Measurements from ENCODE around the gene GNL3. TPM values are rescaled to one million over a fixed set of nuclear protein-coding genes. Genes with fewer than 3 reads are reported as not detected.
"Not testable (repeated sequence)": the region's sequence is repeated elsewhere in the genome, so short reads cannot be mapped to it uniquely, and the experiment has no call there.

Gene GNL3
- 10 to 100 TPM; 39.2 to 63.8 (median 58.2) TPM for polyA plus RNA-seq (ENCODE audit: low read depth in 6 of 6)

GRCh38 chr3:52685709-52686691 is at the start of gene GNL3, which contains the start of gene PBRM1:
GNL3 (plus strand) TSS chr3:52686032; CDS start chr3:52686093, 61 bp downstream.
PBRM1 (minus strand) TSS chr3:52685913.
- peaks cover 9 to 21% of the 10 kb centered on the region in 2 donors for H3K36me3 Mint-ChIP-seq
- H3K9me3 Mint-ChIP-seq: no peaks in the 10 kb centered on the region
- H3K27ac Mint-ChIP-seq: peak within 1 kb of the TSS; percentile 98 to 100 (median 99)
- peak within 1 kb of the TSS; percentile 94 to 99 (median 98) for H3K4me3 Mint-ChIP-seq
- H3K4me1 Mint-ChIP-seq: peaks cover 15 to 52% (median 17%) of the 10 kb centered on the region in 3 donors
- no peaks in the 10 kb centered on the region for H3K27me3 Mint-ChIP-seq
- DNase-seq: peak; percentile 94
- peak; percentile 76 for ATAC-seq (ENCODE audit: low read depth in 2 of 2)

GRCh38 chr3:52636673-52637072 is 49.2 kb upstream of the GNL3 start:
- no peak overlapping the region for H3K27ac Mint-ChIP-seq
- ATAC-seq (ENCODE audit: low read depth in 2 of 2) (no peak), DNase-seq (no peak)
- H3K9me3 Mint-ChIP-seq: no peaks in the 10 kb centered on the region
- H3K27me3 Mint-ChIP-seq: no peaks in the 10 kb centered on the region
- peaks cover 4 to 21% of the 10 kb centered on the region in 2 donors for H3K36me3 Mint-ChIP-seq
- H3K4me1 Mint-ChIP-seq: no peaks in the 10 kb centered on the region
- H3K4me3 Mint-ChIP-seq: no peak overlapping the region

- peaks cover 23 to 33% of the 10 kb centered on the region in 2 donors for H3K36me3 Mint-ChIP-seq
- no peak for DNase-seq
- no peaks in the 10 kb centered on the region for H3K9me3 Mint-ChIP-seq
- H3K4me3 Mint-ChIP-seq: no peak overlapping the region
- no peaks in the 10 kb centered on the region for H3K27me3 Mint-ChIP-seq
- H3K27ac Mint-ChIP-seq: peak overlapping the region in 2 of 6 donors; percentile 14 to 87
- no peak for ATAC-seq (ENCODE audit: low read depth in 2 of 2)
- H3K4me1 Mint-ChIP-seq: peaks cover 0 to 2% (median 0%) of the 10 kb centered on the region in 3 donors
These were observed 40.3 kb upstream of the GNL3 start for GRCh38 chr3:52645549-52645948.

- H3K27ac Mint-ChIP-seq: peak overlapping the region in 2 of 6 donors; percentile 8 to 41
- H3K4me1 Mint-ChIP-seq: peaks cover 0 to 2% (median 0%) of the 10 kb centered on the region in 3 donors
- H3K4me3 Mint-ChIP-seq: no peak overlapping the region
- H3K27me3 Mint-ChIP-seq: no peaks in the 10 kb centered on the region
- ATAC-seq (ENCODE audit: low read depth in 2 of 2) (no peak), DNase-seq (no peak)
- no peaks in the 10 kb centered on the region for H3K9me3 Mint-ChIP-seq
- H3K36me3 Mint-ChIP-seq: peaks cover 27 to 43% of the 10 kb centered on the region in 2 donors
These were observed 36.2 kb upstream of the GNL3 start for GRCh38 chr3:52649461-52650210.

- no peak overlapping the region for H3K4me3 Mint-ChIP-seq
- DNase-seq (no peak), ATAC-seq (ENCODE audit: low read depth in 2 of 2) (no peak)
- peaks cover 32 to 37% of the 10 kb centered on the region in 2 donors for H3K36me3 Mint-ChIP-seq
- no peaks in the 10 kb centered on the region for H3K27me3 Mint-ChIP-seq
- peak overlapping the region in 1 of 6 donors; percentile 48 for H3K27ac Mint-ChIP-seq
- peaks cover 0 to 2% (median 0%) of the 10 kb centered on the region in 3 donors for H3K4me1 Mint-ChIP-seq
- H3K9me3 Mint-ChIP-seq: no peaks in the 10 kb centered on the region
These were observed 35.4 kb upstream of the GNL3 start for GRCh38 chr3:52650439-52650838.

GRCh38 chr3:52651592-52651991 is 34.2 kb upstream of the GNL3 start:
- H3K36me3 Mint-ChIP-seq: peaks cover 36 to 43% of the 10 kb centered on the region in 2 donors
- ATAC-seq (ENCODE audit: low read depth in 2 of 2): no peak
- H3K4me3 Mint-ChIP-seq: no peak overlapping the region
- no peaks in the 10 kb centered on the region for H3K27me3 Mint-ChIP-seq
- no peak overlapping the region for H3K27ac Mint-ChIP-seq
- no peak for DNase-seq
- no peaks in the 10 kb centered on the region for H3K9me3 Mint-ChIP-seq
- H3K4me1 Mint-ChIP-seq: peaks cover 0 to 2% (median 0%) of the 10 kb centered on the region in 3 donors

GRCh38 chr3:52655895-52656294 is 29.9 kb upstream of the GNL3 start:
- H3K27ac Mint-ChIP-seq: no peak overlapping the region

GRCh38 chr3:52660046-52660445 is 25.8 kb upstream of the GNL3 start:
- Mint-ChIP-seq H3K27ac (no peak overlapping the region), H3K4me3 (no peak overlapping the region), H3K4me1 (peaks cover 0 to 3% (median 0%) of the 10 kb centered on the region in 3 donors), H3K9me3 (no peaks in the 10 kb centered on the region), H3K27me3 (no peaks in the 10 kb centered on the region), H3K36me3 (peaks cover 21 to 29% of the 10 kb centered on the region in 2 donors)
- ATAC-seq (ENCODE audit: low read depth in 2 of 2) (no peak), DNase-seq (no peak)

More at GRCh38 chr3:52655895-52656294, 29.9 kb upstream of the GNL3 start:
- Mint-ChIP-seq H3K9me3 (no peaks in the 10 kb centered on the region), H3K27me3 (no peaks in the 10 kb centered on the region), H3K4me1 (no peaks in the 10 kb centered on the region), H3K36me3 (peaks cover 19 to 25% of the 10 kb centered on the region in 2 donors), H3K4me3 (no peak overlapping the region)
- DNase-seq: no peak
- ATAC-seq (ENCODE audit: low read depth in 2 of 2): no peak

- Mint-ChIP-seq H3K4me3 (no peak overlapping the region), H3K36me3 (peaks cover 13 to 14% of the 10 kb centered on the region in 2 donors), H3K27me3 (no peaks in the 10 kb centered on the region), H3K4me1 (peaks cover 0 to 3% (median 0%) of the 10 kb centered on the region in 3 donors), H3K27ac (peak overlapping the region in 2 of 6 donors; percentile 26 to 78), H3K9me3 (no peaks in the 10 kb centered on the region)
- DNase-seq: no peak
- no peak for ATAC-seq (ENCODE audit: low read depth in 2 of 2)
These were observed 22.7 kb upstream of the GNL3 start for GRCh38 chr3:52663098-52663497.

GRCh38 chr3:52670621-52671521 is 15.0 kb upstream of the GNL3 start:
- Mint-ChIP-seq H3K4me1 (peaks cover 9 to 11% (median 11%) of the 10 kb centered on the region in 3 donors), H3K36me3 (peaks cover 0 to 15% of the 10 kb centered on the region in 2 donors), H3K9me3 (no peaks in the 10 kb centered on the region), H3K27ac (peak overlapping the region in 3 of 6 donors; percentile 44 to 76 (median 60)), H3K27me3 (no peaks in the 10 kb centered on the region), H3K4me3 (no peak overlapping the region)
- ATAC-seq (ENCODE audit: low read depth in 2 of 2) (no peak), DNase-seq (no peak)

- Mint-ChIP-seq H3K9me3 (no peaks in the 10 kb centered on the region), H3K27me3 (no peaks in the 10 kb centered on the region), H3K4me3 (no peak overlapping the region), H3K36me3 (peaks cover 6 to 21% of the 10 kb centered on the region in 2 donors), H3K27ac (peak overlapping the region in 1 of 6 donors; percentile 38), H3K4me1 (peaks cover 9 to 11% (median 11%) of the 10 kb centered on the region in 3 donors)
- no peak for DNase-seq
- ATAC-seq (ENCODE audit: low read depth in 2 of 2): no peak
These were observed 14.2 kb upstream of the GNL3 start for GRCh38 chr3:52671676-52672075.

GRCh38 chr3:52676201-52676600 is 9.6 kb upstream of the GNL3 start:
- H3K4me1 Mint-ChIP-seq: peaks cover 6 to 17% (median 8%) of the 10 kb centered on the region in 3 donors
- H3K27ac Mint-ChIP-seq: peak overlapping the region in 1 of 6 donors; percentile 23
- not testable (repeated sequence) for DNase-seq; H3K27me3 Mint-ChIP-seq; H3K9me3 Mint-ChIP-seq; ATAC-seq (ENCODE audit: low read depth in 2 of 2); H3K4me3 Mint-ChIP-seq
- H3K36me3 Mint-ChIP-seq: peaks cover 25 to 34% of the 10 kb centered on the region in 2 donors

All from naive B cell (primary cell).